Measurements from ENCODE around the gene RYR3. TPM values are rescaled to one million over a fixed set of nuclear protein-coding genes. Genes with fewer than 3 reads are reported as not detected.

RYR3 gene
- total and polyA plus RNA-seq, 2 of the 13 experiments (the other 11 are each of a cell fraction or from before 2014, with no cell fraction given) = not detected

- in situ Hi-C loops (cut with HindIII; ENCODE audit: extremely low pct_ligation_motif_present, low pct_unique_long_range_greater_than_20kb) (no loop called here), intact Hi-C loops (cut with micrococcal nuclease; ENCODE audit: unreplicated experiment) (no loop called here)
- Histone ChIP-seq H3K4me2 (ENCODE audit: low read depth, low read length) (no peak overlapping the region), H3K36me3 (replicated peaks in 1 of 2; ENCODE audit: control insufficient read depth in 1 of 2, insufficient read depth in 2 of 2, low read length in 2 of 2) (no peaks in the 10 kb centered on the region), H2AFZ (ENCODE audit: low read length) (no peak overlapping the region), H3K4me3 (replicated peaks in 1 of 3; ENCODE audit: insufficient read depth in 1 of 3, low read depth in 2 of 3, low read length in 3 of 3) (no peak overlapping the region), H3K27me3 (ENCODE audit: control insufficient read depth in 1 of 2, insufficient read depth in 2 of 2, low read length in 2 of 2) (peaks cover 2 to 6% of the 10 kb centered on the region in 2 experiments; a peak in 2 of 5 replicates), H4K20me1 (ENCODE audit: insufficient read depth, low read length) (no peaks in the 10 kb centered on the region), H3K4me1 (ENCODE audit: insufficient read depth, low read length) (no peaks in the 10 kb centered on the region), H3K9ac (ENCODE audit: insufficient read depth, low read depth, low read length) (no peak overlapping the region), H3K79me2 (ENCODE audit: insufficient read depth, low read length) (no peaks in the 10 kb centered on the region), H3K9me3 (ENCODE audit: low read length) (no peaks in the 10 kb centered on the region), H3K27ac (ENCODE audit: extremely low read length, insufficient read depth, low read length) (no peak overlapping the region)
- ChIA-PET CTCF (ENCODE audit: low intra/inter-chr PET ratio, low total read pairs) (no interaction called here), POLR2A (no interaction called here)
- no peak for DNase-seq (ENCODE audit: low spot score)
- no peak for FAIRE-seq
- TF ChIP-seq SALL1 (CRISPR knock-in tag; IDR thresholded peaks at IDR 0.05) (no peak), ZNF446 (CRISPR knock-in tag; IDR thresholded peaks at IDR 0.05) (no peak), HMGA1 (CRISPR knock-in tag; conservative IDR thresholded peaks at IDR 0.05) (no peak), GATAD1 (CRISPR knock-in tag; IDR thresholded peaks at IDR 0.05) (no peak), AGO1 (IDR thresholded peaks at IDR 0.05; ENCODE audit: low read depth, low read length, poor library complexity, severe bottlenecking) (no peak), ZNF556 (CRISPR knock-in tag; IDR thresholded peaks at IDR 0.05; ENCODE audit: borderline replicate concordance) (no peak), TFDP1 (CRISPR knock-in tag; IDR thresholded peaks at IDR 0.05; ENCODE audit: borderline replicate concordance) (no peak), TAF1 (CRISPR knock-in tag; IDR thresholded peaks at IDR 0.05) (no peak)
- BruUV-seq (replicated peaks) = no TSS peak
- WGBS (ENCODE audit: low lambda C conversion rate) = 44% methylated on average over 12 of the region's 12 CpGs
- ATAC-seq = no peak
Observed at GRCh38 chr15:33722673-33723015, 411.9 kb downstream of the RYR3 start.

Data from HepG2 (cell line).